CD14-positive monocyte (primary cell): Measurements from ENCODE around the gene STMN3. TPM values are rescaled to one million over a fixed set of nuclear protein-coding genes. Genes with fewer than 3 reads are reported as not detected.
A peak's percentile ranks its signal among the peaks of the same experiment; 100 is the strongest.
"Not testable (repeated sequence)": the region's sequence is repeated elsewhere in the genome, so short reads cannot be mapped to it uniquely, and the experiment has no call there.

ENCODE experiments used
- DNase-seq, 3 donors: peaks; one replicate each; pipeline ENCODE4 v3.0.0-alpha.2; 2011 to 2022
- H2AFZ ChIP-seq: 2 replicates; pipeline ENCODE4 v1.6.0; 2012; ENCODE audit warnings: mild to moderate bottlenecking, low read depth, low read length, inconsistent platforms; ENCODE audit not compliant: insufficient read depth, poor library complexity, severe bottlenecking
- H3K27ac ChIP-seq, 2 donors: 1 replicate in 1 of 2; 2 replicates in 1 of 2; pipeline ENCODE4 v1.5.1; 2012 to 2013; ENCODE audit warnings: low read length in 2 of 2, control low read depth in 1 of 2, inconsistent platforms in 1 of 2, low read depth in 1 of 2, mild to moderate bottlenecking in 1 of 2
- H3K27me3 ChIP-seq, 2 donors: one replicate each; pipeline versions ENCODE4 v1.6.0 to v1.6.1; 2011 to 2013; ENCODE audit warnings: low read length in 2 of 2; ENCODE audit not compliant: control insufficient read depth in 2 of 2, insufficient read depth in 2 of 2
- H3K36me3 ChIP-seq, 2 donors: replicated peaks in 1 of 2; 1 replicate in 1 of 2; 2 replicates in 1 of 2; pipeline versions ENCODE4 v1.5.1 to v1.6.1; 2012 to 2013; ENCODE audit warnings: low read length in 2 of 2, control low read depth in 1 of 2, inconsistent platforms in 1 of 2, mild to moderate bottlenecking in 1 of 2; ENCODE audit not compliant: insufficient read depth in 2 of 2, control insufficient read depth in 1 of 2
- H3K4me1 ChIP-seq, 2 donors: 1 replicate in 1 of 2; 2 replicates in 1 of 2; pipeline versions ENCODE4 v1.5.1 to v1.6.1; 2012 to 2013; ENCODE audit warnings: low read length in 2 of 2, control low read depth in 1 of 2, inconsistent platforms in 1 of 2, mild to moderate bottlenecking in 1 of 2, moderate library complexity in 1 of 2; ENCODE audit not compliant: insufficient read depth in 2 of 2, control insufficient read depth in 1 of 2
- H3K4me2 ChIP-seq: replicated peaks from 2 replicates; pipeline ENCODE3; 2012; ENCODE audit warnings: low read length, moderate library complexity, mild to moderate bottlenecking; ENCODE audit not compliant: poor library complexity, severe bottlenecking; ENCODE audit errors: extremely low read depth
- H3K4me3 ChIP-seq, 3 experiments: fragments of 200-600 bp in 1 of 3; sonication (generic) in 1 of 3; replicated peaks in 1 of 3; 1 replicate in 2 of 3; 2 replicates in 1 of 3; pipeline ENCODE4 v1.5.1; 2011 to 2013; ENCODE audit warnings: low read length in 3 of 3, mild to moderate bottlenecking in 3 of 3, control low read depth in 2 of 3, low read depth in 2 of 3, inconsistent platforms in 1 of 3, moderate library complexity in 1 of 3
- H3K79me2 ChIP-seq: 2 replicates; pipeline ENCODE4 v1.6.0; 2012; ENCODE audit warnings: mild to moderate bottlenecking, control low read depth, inconsistent platforms, low read length, moderate library complexity; ENCODE audit not compliant: insufficient read depth
- H3K9ac ChIP-seq: 2 replicates; pipeline ENCODE4 v1.6.0; 2017; ENCODE audit warnings: low read length, mild to moderate bottlenecking; ENCODE audit not compliant: insufficient read depth, poor library complexity, severe bottlenecking
- H3K9me3 ChIP-seq, 2 donors: replicated peaks in 1 of 2; 1 replicate in 1 of 2; 2 replicates in 1 of 2; pipeline versions ENCODE4 v1.5.1 to v1.6.1; 2012 to 2013; ENCODE audit warnings: low read length in 2 of 2, control low read depth in 1 of 2; ENCODE audit not compliant: control insufficient read depth in 1 of 2, insufficient read depth in 1 of 2
- H4K20me1 ChIP-seq: 2 replicates; pipeline ENCODE4 v1.6.0; 2012; ENCODE audit warnings: mild to moderate bottlenecking, low read length, control low read depth, moderate library complexity; ENCODE audit not compliant: insufficient read depth
- H3K27ac Mint-ChIP-seq, 7 donors: one replicate each; pipeline ENCODE4 v1.8.0; 2020; ENCODE audit warnings: mild to moderate bottlenecking in 7 of 7, mixed read lengths in 7 of 7, moderate library complexity in 6 of 7, inconsistent platforms in 2 of 7
- H3K27me3 Mint-ChIP-seq, 3 donors: one replicate each; pipeline ENCODE4 v1.8.0; 2021 to 2022; ENCODE audit warnings: low read depth in 3 of 3, mild to moderate bottlenecking in 3 of 3, mixed read lengths in 3 of 3, moderate library complexity in 3 of 3, inconsistent platforms in 1 of 3
- H3K36me3 Mint-ChIP-seq, 2 donors: one replicate each; pipeline ENCODE4 v1.8.0; 2020; ENCODE audit warnings: mixed read lengths in 2 of 2, inconsistent platforms in 1 of 2, mild to moderate bottlenecking in 1 of 2
- H3K4me1 Mint-ChIP-seq: one replicate; pipeline ENCODE4 v1.8.0; 2020; ENCODE audit warnings: mild to moderate bottlenecking, mixed read lengths
- H3K4me3 Mint-ChIP-seq, 2 donors: one replicate each; pipeline ENCODE4 v1.8.0; 2020; ENCODE audit warnings: mild to moderate bottlenecking in 2 of 2, mixed read lengths in 2 of 2, moderate library complexity in 1 of 2
- H3K9me3 Mint-ChIP-seq, 7 donors: one replicate each; pipeline ENCODE4 v1.8.0; 2020 to 2022; ENCODE audit warnings: mixed read lengths in 7 of 7, mild to moderate bottlenecking in 6 of 7, moderate library complexity in 6 of 7, inconsistent platforms in 2 of 7
- CTCF ChIP-seq: fragments of 200-600 bp; IDR thresholded peaks from one replicate; pipeline ENCODE4 v1.8.0; 2022; ENCODE audit warnings: antibody characterized with exemption, mild to moderate bottlenecking
- WGBS: methylation state at CpG from one replicate; pipeline ENCODE4 v1.1.5; 2013; ENCODE audit warnings: missing lambda C conversion rate; ENCODE audit not compliant: insufficient coverage; 5-methylcytosine and 5-hydroxymethylcytosine counted together
- intact Hi-C, 2 donors: fragments of 100-400 bp; cut with micrococcal nuclease; formaldehyde crosslinking; loops; one replicate each; pipeline versions ENCODE4 v1.15.0 to v1.15.1; 2023
- polyA plus RNA-seq, 3 donors: library from polyadenylated mRNA; depleted of rRNA in 1 of 3; unstranded in 2 of 3; stranded (reverse) in 1 of 3; fragments of 300-500 nt in 2 of 3; fragments of >200 nt in 1 of 3; fragmentation: Illumina TruSeq in 2 of 3; gene quantifications; 1 replicate in 2 of 3; 2 replicates in 1 of 3; pipeline ENCODE4 v1.2.3, GENCODE V29; 2012 to 2021

STMN3 gene
- polyA plus RNA-seq, 3 donors, result 0.10 to 8.1 (median 0.15) TPM

GRCh38 chr20:63613863-63614594 is 39.2 kb downstream of the STMN3 start:
- Histone ChIP-seq H4K20me1 (peaks cover 14% of the 10 kb centered on the region), H3K79me2 (peaks cover 29% of the 10 kb centered on the region), H3K27ac (peak overlapping the region in 1 of 2 donors; percentile 87), H3K36me3 (peaks cover 31 to 43% of the 10 kb centered on the region in 2 donors), H3K4me1 (peaks cover 26 to 29% of the 10 kb centered on the region in 2 donors)
- Mint-ChIP-seq H3K27ac (peak overlapping the region in 4 of 7 donors; percentile 52 to 96 (median 94)), H3K36me3 (peaks cover 50 to 64% of the 10 kb centered on the region in 2 donors), H3K4me1 (peaks cover 38% of the 10 kb centered on the region)
- DNase-seq, H3K4me2 ChIP-seq, H3K9me3 ChIP-seq, H3K27me3 Mint-ChIP-seq, H3K9ac ChIP-seq, H2AFZ ChIP-seq, H3K9me3 Mint-ChIP-seq, H3K4me3 Mint-ChIP-seq, H3K27me3 ChIP-seq, H3K4me3 ChIP-seq: not testable (repeated sequence)
- peak; percentile 17 for TF ChIP-seq CTCF
- 93% methylated on average over 2 of the region's 18 CpGs for WGBS
- intact Hi-C loops, result loop anchor here (2.0 to 5.0 kb wide), 2 partner anchors 37 to 45 kb away; no protein-coding TSS in a partner anchor

GRCh38 chr20:63612276-63612931 is 40.8 kb downstream of the STMN3 start:
- intact Hi-C loops, result loop anchor here (2.0 to 5.0 kb wide), 2 partner anchors 35 to 44 kb away; no protein-coding TSS in a partner anchor
- peak overlapping the region in 1 of 3 experiments; percentile 51 for H3K4me3 ChIP-seq
- 4% methylated on average over 10 of the region's 20 CpGs for WGBS
- peaks cover 19% of the 10 kb centered on the region for H3K79me2 ChIP-seq
- peak overlapping the region; percentile 54 to 87 for H3K27ac ChIP-seq
- H2AFZ ChIP-seq, result no peak overlapping the region
- peaks cover 0 to 9% (median 6%) of the 10 kb centered on the region in 7 donors for H3K9me3 Mint-ChIP-seq
- no peaks in the 10 kb centered on the region for H3K27me3 ChIP-seq
- H4K20me1 ChIP-seq, result peaks cover 7% of the 10 kb centered on the region
- H3K4me3 Mint-ChIP-seq, result peak overlapping the region; percentile 53 to 73
- no peaks in the 10 kb centered on the region for H3K9me3 ChIP-seq
- peak overlapping the region; percentile 88 to 96 (median 93) for H3K27ac Mint-ChIP-seq
- DNase-seq, result peak; percentile 82 to 85 (median 84)
- H3K27me3 Mint-ChIP-seq, result peaks cover 1 to 4% (median 3%) of the 10 kb centered on the region in 3 donors
- TF ChIP-seq CTCF, result peak; percentile 16
- peak overlapping the region; percentile 65 for H3K4me2 ChIP-seq
- H3K9ac ChIP-seq, result peak overlapping the region; percentile 5
- peaks cover 16 to 27% of the 10 kb centered on the region in 2 donors for H3K36me3 ChIP-seq
- peaks cover 26 to 29% of the 10 kb centered on the region in 2 donors for H3K4me1 ChIP-seq
- peaks cover 36 to 48% of the 10 kb centered on the region in 2 donors for H3K36me3 Mint-ChIP-seq
- peaks cover 38% of the 10 kb centered on the region for H3K4me1 Mint-ChIP-seq
